Activated T-cell treated with anti-CD3 and anti-CD28 coated beads, Interleukin-2, amount 50 U/mL, for 24 hours (primary cell): ENCODE results near the gene CLCNKB.
A peak's percentile ranks its signal among the peaks of the same experiment; 100 is the strongest.

Experiments used
- DNase-seq: peaks from one replicate; pipeline ENCODE4 v3.0.0-alpha.2; 2020
- H3K27ac Mint-ChIP-seq: 2 replicates; pipeline ENCODE4 v1.8.0; 2020; ENCODE audit warnings: mild to moderate bottlenecking, mixed read lengths
- H3K27me3 Mint-ChIP-seq: 2 replicates; pipeline ENCODE4 v1.8.0; 2020; ENCODE audit warnings: mixed read lengths
- H3K36me3 Mint-ChIP-seq: 2 replicates; pipeline ENCODE4 v1.8.0; 2020; ENCODE audit warnings: low read depth, mixed read lengths
- H3K4me1 Mint-ChIP-seq: 2 replicates; pipeline ENCODE4 v1.8.0; 2020; ENCODE audit warnings: low read depth, mixed read lengths
- H3K4me3 Mint-ChIP-seq: 2 replicates; pipeline ENCODE4 v1.8.0; 2020; ENCODE audit warnings: mild to moderate bottlenecking, moderate library complexity, mixed read lengths
- H3K9me3 Mint-ChIP-seq: 2 replicates; pipeline ENCODE4 v1.8.0; 2020; ENCODE audit warnings: mixed read lengths

The CLCNKB gene

DNA sequence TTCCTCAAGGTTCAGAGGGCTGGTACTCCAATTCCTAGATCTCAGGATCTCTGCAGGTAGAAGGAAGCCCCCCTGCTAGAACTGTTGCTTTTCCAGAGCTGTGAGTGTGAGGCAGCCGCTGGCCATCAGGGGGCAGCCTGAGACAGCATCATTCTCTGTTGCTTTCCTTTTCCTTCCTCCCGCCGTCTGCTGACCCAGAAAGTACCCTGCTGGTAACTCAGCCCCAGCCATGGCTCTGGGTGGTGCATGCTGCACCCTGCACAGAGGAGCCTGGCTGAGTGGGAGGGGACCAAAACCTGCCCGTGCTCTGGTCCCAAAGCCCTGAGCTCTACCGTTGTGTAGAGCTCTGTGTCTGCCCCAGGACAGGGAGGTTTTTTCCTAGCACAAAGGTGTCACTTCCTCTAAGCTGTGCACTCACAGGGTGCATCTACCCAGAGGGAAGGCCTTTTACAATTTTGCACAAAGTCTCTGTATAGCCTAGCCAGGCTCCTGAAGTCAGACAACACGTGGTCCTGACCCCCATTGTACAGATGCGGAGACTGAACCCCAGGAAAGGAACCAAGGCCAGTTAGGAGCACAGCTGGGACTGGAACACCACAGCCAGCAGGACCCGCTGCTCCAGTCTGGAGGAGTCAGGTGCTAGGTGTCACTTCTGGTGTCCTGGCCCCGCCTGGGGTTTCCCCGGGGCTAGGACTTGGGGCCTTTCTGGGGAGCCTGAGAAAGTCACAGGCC, 35.5 kb downstream of the CLCNKB start:
- no peaks in the 10 kb centered on the region for H3K9me3 Mint-ChIP-seq
- peaks cover 10% of the 10 kb centered on the region for H3K27me3 Mint-ChIP-seq
- H3K27ac Mint-ChIP-seq = no peak overlapping the region

DNA sequence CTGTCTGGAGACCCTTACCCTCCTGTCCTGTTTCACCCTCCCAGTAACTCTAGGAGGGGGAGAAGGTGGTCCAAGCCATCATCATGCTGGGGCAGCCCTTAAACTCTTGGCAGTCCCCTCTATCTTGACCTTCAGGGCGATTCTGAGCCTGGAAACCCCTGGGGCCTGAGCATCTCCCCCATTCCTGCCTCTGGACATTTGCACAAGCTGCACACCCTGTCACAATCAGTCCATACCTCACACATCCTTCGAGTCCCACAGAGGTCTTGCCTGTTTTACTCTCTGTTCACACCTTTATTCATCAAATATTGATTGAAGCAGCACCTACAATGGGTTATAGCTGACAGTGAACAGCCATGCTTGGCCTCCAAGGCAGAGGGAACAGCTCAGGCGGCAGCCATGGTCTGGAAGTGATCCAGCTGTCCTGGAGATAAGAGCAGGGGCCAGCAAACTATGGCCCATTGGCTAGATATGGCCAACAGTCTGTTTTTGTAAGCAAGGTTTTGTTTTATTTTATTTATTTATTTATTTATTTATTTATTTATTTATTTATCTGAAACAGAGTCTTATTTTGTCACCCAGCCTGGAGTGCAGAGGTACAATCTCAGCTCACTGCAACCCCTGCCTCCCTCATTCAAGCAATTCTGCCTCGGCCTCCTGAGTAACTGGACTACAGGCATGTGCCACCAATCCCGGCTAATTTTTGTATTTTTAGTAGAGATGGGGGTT, 37.0 kb downstream of the CLCNKB start:
- DNase-seq = no peak
- Mint-ChIP-seq H3K4me3 (no peak overlapping the region), H3K27me3 (peaks cover 2% of the 10 kb centered on the region), H3K4me1 (peaks cover 5% of the 10 kb centered on the region), H3K36me3 (no peaks in the 10 kb centered on the region), H3K27ac (no peak overlapping the region), H3K9me3 (no peaks in the 10 kb centered on the region)

More for the DNA sequence above, 35.5 kb downstream of the CLCNKB start:
- Mint-ChIP-seq H3K4me3 (peak overlapping the region; percentile 62), H3K36me3 (no peaks in the 10 kb centered on the region), H3K4me1 (peaks cover 9% of the 10 kb centered on the region)
- peak; percentile 85 for DNase-seq

DNA sequence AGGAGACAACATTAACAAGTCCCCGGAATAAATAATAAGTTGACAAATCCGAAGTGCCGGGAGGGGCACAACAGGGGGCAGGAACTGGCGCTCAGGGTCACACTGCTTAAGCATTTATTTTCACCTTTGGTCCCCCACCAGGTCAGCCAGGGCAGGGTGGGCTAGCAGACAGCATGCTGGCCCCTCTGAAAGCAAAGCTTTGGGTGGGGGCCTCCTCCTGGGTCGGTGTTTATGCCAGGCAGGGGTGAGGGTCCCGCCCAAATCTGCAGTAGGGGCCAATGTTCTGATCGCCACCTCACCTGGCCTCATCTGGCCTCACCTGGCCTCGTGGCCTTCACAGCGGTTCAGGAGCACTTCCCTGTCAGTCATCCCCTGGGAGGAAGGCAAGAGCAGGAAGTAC, 38.1 kb downstream of the CLCNKB start:
- Mint-ChIP-seq H3K4me1 (peaks cover 5% of the 10 kb centered on the region), H3K27ac (no peak overlapping the region), H3K36me3 (no peaks in the 10 kb centered on the region)

DNA sequence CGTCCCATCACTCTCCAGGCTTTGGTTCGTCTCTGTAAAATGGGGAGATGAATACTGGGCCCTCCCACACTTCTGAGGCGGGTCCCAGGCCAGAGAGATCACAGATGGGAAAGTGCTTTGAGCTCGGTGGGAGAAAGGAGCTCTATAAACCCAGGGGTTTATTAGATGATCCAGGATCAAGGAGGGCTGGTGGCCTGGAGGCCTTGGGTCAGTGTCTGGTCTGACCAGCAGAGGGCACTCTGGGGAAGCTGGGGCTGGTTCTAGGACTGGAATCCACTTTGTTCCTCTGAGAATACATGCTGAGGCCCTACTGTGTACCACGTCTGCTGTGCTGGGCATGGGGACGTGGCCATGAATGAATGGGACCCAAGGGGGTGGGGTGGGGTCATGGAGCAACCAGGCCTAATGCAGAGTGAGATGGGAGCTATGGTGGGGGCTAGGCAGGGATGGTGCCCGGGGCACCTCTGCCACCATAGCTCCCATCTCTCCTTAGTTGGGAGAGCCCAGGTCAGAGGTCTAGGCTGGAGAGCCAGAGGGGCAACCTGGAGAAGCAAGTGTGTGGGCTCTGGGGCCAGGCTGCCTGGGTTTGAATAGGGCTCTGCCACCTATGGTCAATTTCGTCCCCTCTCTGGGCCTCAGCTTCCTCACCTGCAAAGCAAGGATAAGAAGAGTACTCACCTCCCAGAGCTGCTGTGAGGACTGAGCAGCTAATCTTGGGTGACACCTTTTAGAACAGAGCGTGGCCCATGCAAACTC, 38.9 kb downstream of the CLCNKB start:
- H3K27me3 Mint-ChIP-seq = no peaks in the 10 kb centered on the region
- H3K4me3 Mint-ChIP-seq = no peak overlapping the region
- no peak overlapping the region for H3K27ac Mint-ChIP-seq
- H3K9me3 Mint-ChIP-seq = no peaks in the 10 kb centered on the region
- peak; percentile 77 for DNase-seq
- H3K4me1 Mint-ChIP-seq = peaks cover 5% of the 10 kb centered on the region
- no peaks in the 10 kb centered on the region for H3K36me3 Mint-ChIP-seq

More for the DNA sequence above, 38.1 kb downstream of the CLCNKB start:
- Mint-ChIP-seq H3K9me3 (no peaks in the 10 kb centered on the region), H3K27me3 (no peaks in the 10 kb centered on the region), H3K4me3 (no peak overlapping the region)
- no peak for DNase-seq

DNA sequence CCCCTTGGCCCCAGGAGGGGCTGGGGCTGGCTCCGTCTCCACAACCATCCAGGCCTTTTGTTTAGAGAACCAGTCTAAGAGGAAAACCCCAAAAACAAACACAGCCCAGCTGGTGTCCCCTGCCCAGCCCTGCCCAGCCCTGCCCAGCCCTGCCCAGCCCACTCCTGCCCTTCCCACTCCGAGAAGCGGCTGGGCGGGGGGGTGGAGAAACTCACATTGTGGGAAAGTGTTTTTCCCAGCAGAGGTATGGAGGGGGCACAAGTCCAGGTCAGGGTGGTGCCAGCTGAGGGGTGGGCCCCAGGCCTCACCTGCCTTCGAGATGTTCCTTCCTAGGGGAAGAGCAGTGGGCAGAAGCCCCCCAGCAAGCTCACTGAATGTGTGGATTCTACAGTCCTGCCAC, 39.9 kb downstream of the CLCNKB start:
- DNase-seq = no peak
- H3K9me3 Mint-ChIP-seq = no peaks in the 10 kb centered on the region
- no peaks in the 10 kb centered on the region for H3K36me3 Mint-ChIP-seq
- H3K27me3 Mint-ChIP-seq = no peaks in the 10 kb centered on the region
- no peak overlapping the region for H3K4me3 Mint-ChIP-seq
- H3K4me1 Mint-ChIP-seq = peaks cover 5% of the 10 kb centered on the region
- no peak overlapping the region for H3K27ac Mint-ChIP-seq

DNA sequence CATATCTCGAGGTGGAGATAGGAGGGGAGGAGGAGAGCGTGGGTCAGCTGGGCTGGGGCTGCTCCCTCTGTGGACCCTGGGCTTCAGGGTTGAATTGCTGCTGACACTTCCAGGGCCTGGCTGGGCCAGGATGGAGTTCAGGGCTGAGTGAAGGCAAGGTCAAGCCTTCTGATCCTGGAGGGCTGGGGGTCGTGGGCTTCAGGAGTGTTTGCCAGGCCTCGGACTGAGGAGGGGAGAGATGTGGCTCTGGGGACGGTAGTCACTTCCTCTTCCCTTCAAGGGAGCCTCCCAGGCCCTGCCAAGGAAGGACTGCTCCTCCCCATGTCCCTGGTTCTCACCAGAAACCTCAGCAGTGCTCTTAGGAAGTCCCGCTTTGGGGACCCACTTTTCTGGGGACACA, 41.9 kb downstream of the CLCNKB start:
- DNase-seq = no peak
- no peak overlapping the region for H3K4me3 Mint-ChIP-seq
- H3K27ac Mint-ChIP-seq = no peak overlapping the region

DNA sequence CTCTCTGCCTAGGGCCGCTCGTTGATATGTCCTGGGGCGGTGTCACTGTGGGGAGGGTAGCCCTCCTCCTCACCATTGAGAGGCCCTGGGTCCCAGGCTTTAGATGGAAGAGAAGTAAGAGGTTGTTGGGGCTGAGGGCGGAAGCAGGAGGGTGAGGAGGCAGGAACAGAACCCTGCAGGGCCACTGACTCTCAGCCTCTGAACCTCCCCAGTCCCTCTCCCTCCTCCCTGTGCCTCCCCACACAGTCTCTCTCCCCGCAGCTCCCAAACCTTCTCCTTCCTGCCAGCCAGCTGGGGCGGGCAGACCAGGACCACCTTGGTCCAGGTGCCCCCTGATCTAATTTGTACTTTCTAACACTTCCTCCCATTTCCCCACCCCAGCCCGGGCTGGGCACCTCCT, 44.2 kb downstream of the CLCNKB start:
- H3K4me3 Mint-ChIP-seq = no peak overlapping the region

More for the DNA sequence above, 41.9 kb downstream of the CLCNKB start:
- no peaks in the 10 kb centered on the region for H3K4me1 Mint-ChIP-seq
- H3K27me3 Mint-ChIP-seq = no peaks in the 10 kb centered on the region
- H3K36me3 Mint-ChIP-seq = no peaks in the 10 kb centered on the region
- no peaks in the 10 kb centered on the region for H3K9me3 Mint-ChIP-seq

DNA sequence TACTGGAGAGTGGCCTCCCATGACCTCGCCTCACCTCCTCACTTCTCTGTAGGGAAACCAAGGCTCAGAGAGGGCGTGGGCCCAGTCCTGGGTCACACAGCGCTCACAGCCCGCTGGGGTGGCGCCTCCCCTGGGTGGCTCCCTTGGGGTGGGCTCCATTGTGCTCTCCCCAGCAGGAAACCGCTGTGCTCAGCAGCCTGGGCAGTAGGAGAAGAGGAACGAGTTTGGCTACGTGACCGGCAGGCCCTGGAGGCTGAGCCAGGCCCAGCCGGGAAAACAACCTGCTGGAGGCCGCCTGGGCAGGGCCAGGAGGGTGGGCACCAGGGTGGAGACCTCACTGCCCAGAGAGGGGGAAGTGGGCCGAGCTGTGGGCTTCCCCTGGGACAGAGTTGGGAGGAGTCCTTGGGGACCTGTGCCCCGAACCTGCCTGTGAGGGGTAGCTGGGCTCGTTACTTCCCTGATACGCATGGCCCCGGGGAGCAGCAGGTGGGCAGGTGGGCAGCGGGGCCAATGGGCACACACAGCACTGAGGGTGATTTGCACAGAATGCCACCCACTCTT, 44.8 kb downstream of the CLCNKB start:
- no peak for DNase-seq
- Mint-ChIP-seq H3K4me1 (no peaks in the 10 kb centered on the region), H3K27me3 (no peaks in the 10 kb centered on the region), H3K4me3 (no peak overlapping the region), H3K9me3 (no peaks in the 10 kb centered on the region), H3K36me3 (no peaks in the 10 kb centered on the region), H3K27ac (no peak overlapping the region)

More for the DNA sequence above, 44.2 kb downstream of the CLCNKB start:
- Mint-ChIP-seq H3K4me1 (no peaks in the 10 kb centered on the region), H3K36me3 (no peaks in the 10 kb centered on the region), H3K9me3 (no peaks in the 10 kb centered on the region), H3K27me3 (no peaks in the 10 kb centered on the region), H3K27ac (no peak overlapping the region)
- DNase-seq = no peak

DNA sequence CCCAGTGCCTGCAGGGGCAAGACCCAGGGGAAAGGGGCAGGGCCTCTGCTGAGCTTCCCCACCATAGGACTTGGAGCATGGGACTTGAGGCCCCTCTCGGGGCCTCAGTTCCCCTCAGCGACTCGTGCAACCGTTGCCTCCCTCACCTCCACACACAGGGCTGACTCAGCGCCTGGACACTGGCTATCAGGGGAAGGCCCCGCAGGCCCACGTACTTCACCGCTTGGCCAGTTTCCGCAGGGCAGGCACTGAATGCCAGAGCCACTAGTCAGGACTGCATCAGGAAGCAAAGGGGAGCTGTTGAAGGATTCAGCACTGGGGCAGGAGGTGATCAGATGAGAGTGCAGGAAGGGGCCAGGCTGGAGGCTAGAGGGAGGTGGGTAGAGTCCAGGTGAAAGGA, 45.4 kb downstream of the CLCNKB start:
- H3K36me3 Mint-ChIP-seq = no peaks in the 10 kb centered on the region
- H3K4me3 Mint-ChIP-seq = no peak overlapping the region
- no peak for DNase-seq
- H3K27ac Mint-ChIP-seq = no peak overlapping the region
- H3K9me3 Mint-ChIP-seq = no peaks in the 10 kb centered on the region
- H3K4me1 Mint-ChIP-seq = no peaks in the 10 kb centered on the region
- H3K27me3 Mint-ChIP-seq = no peaks in the 10 kb centered on the region

DNA sequence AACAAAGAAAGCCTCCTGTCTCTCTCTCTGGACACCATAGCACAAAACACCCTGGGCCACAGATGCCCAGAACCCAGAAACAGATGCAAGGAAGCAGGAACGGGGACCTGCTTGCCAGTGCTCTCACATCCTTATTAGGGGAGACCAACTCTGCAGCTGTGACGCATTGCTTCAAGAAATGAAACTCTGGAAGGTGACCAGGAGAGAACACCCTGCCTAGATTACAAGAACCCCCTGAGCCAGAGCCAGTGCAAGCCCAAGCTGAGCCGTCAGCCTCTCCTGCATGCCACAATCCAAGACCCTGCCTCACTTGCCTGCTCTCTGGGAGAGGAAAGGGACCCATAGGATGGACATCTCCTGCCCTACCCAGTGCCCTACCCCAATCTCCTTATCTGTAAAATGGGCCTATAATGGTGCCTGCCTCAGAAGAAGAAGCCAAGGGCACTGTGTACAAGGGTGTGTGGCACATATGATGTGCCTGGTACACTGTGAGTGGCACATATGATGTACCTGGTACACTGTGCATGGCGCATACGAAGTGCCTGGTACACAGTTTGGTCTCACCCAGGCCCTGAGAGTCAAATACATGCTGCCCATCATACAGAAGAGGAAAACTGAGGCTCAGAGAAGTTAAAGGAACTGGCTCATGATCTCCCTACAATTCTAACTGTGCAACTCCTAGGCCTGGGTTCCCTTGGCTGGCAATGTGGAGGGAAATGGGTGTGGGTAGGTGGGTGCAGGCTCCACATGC, 46.7 kb downstream of the CLCNKB start:
- no peak overlapping the region for H3K4me3 Mint-ChIP-seq
- no peaks in the 10 kb centered on the region for H3K36me3 Mint-ChIP-seq
- DNase-seq = no peak
- H3K4me1 Mint-ChIP-seq = no peaks in the 10 kb centered on the region
- H3K27ac Mint-ChIP-seq = no peak overlapping the region
- no peaks in the 10 kb centered on the region for H3K27me3 Mint-ChIP-seq
- no peaks in the 10 kb centered on the region for H3K9me3 Mint-ChIP-seq

DNA sequence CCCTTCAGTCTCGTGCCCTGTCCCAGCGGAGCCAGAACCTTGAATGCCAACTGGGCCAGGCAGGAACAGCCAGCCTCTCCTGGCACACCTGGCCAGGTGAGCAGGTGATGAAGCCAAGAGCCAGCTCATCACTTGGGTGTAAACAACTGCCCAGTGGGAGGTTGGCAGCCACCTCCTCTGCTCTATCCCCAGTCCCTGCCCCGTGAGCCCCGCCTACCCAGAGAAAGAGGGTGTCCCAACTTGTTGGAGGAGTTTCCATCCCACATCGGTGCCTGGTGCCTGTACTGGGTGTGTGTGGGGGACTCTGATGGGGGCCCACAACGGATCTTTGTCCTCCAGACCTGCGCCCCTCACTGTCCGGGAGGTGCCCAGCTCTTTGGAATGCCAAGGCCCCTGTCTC, 47.7 kb downstream of the CLCNKB start:
- Mint-ChIP-seq H3K27me3 (peaks cover 1% of the 10 kb centered on the region), H3K4me1 (no peaks in the 10 kb centered on the region), H3K36me3 (no peaks in the 10 kb centered on the region), H3K27ac (no peak overlapping the region), H3K4me3 (no peak overlapping the region), H3K9me3 (no peaks in the 10 kb centered on the region)
- no peak for DNase-seq

DNA sequence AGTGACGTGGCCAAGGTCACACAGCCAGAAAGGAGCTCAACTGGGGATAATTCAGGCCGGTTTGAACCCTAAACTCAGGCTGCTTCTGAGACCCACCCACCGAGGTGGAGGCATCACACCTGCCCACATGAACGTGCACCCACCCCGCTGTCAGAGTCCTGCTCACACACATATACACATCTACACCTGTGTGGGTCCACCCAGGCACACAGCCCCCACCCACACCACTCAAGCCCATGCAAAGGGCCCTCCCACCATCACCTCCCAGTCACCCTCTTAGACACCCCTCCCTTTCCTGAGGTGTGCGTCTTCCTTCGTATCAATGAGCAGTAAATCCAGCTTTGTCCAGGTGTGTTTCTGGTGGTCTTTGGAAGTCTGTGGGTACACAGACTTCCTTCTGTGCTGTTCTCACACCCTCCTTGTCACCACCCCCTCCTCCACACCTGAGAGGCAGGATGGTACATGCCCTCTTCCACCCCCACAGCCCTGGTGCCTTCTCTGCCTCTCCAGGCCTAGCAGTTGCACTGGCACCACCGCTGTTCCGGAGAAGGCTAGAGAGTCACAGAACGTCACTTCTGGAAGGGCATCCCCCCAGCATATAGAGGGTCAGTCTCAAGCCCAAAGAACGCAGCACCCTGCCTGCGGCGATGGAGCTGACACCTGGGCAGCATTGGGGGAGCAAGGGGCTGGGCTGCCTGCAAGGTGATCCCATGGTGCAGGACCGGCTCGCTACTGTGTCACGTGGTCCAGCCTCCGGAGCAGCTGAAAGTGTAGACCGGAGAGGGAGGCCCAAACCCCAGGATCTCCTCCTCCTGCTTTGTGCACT, 48.7 kb downstream of the CLCNKB start:
- H3K4me1 Mint-ChIP-seq = no peaks in the 10 kb centered on the region

DNA sequence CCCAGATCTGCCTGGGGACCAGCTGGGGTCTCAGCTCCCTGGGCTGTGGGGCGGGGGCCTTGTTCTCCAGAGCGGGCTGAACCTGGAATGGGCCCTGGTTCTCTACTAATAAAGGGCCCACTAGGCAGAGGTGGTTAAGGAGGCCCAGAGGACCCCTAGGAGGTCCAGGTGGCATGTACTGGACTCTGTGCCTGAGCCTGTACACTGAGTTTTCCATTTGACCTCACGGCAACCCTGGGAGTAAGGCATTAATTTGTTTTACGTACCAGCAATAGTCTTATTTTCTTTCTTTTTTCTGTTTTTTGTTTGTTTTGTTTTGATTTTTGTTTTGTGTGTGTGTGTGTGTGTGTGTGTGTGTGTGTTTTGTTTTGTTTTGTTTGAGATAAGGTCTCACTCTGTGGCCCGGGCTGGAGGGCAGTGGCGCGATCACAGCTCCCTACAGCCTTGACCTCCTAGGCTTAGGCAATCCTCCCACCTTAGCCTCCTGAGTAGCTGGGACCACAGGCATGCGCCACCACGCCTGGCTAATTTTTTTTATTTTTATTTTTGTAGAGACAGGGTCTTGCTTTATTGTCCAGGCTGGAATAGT, 49.4 kb downstream of the CLCNKB start:
- H3K27ac Mint-ChIP-seq = no peak overlapping the region
- H3K27me3 Mint-ChIP-seq = peaks cover 3% of the 10 kb centered on the region
- DNase-seq = no peak
- H3K4me3 Mint-ChIP-seq = no peak overlapping the region
- no peaks in the 10 kb centered on the region for H3K9me3 Mint-ChIP-seq
- no peaks in the 10 kb centered on the region for H3K4me1 Mint-ChIP-seq
- H3K36me3 Mint-ChIP-seq = no peaks in the 10 kb centered on the region

More for the DNA sequence above, 48.7 kb downstream of the CLCNKB start:
- Mint-ChIP-seq H3K4me3 (no peak overlapping the region), H3K36me3 (no peaks in the 10 kb centered on the region), H3K27me3 (peaks cover 3% of the 10 kb centered on the region), H3K9me3 (no peaks in the 10 kb centered on the region), H3K27ac (no peak overlapping the region)
- DNase-seq = no peak
